NCI-H510A (cell line): Measurements from ENCODE around the gene GNB1.

Experiments
- DNase-seq: peaks from one replicate; lab custom pipeline; 2025; lab: John Stamatoyannopoulos, UW

GNB1 gene

DNA sequence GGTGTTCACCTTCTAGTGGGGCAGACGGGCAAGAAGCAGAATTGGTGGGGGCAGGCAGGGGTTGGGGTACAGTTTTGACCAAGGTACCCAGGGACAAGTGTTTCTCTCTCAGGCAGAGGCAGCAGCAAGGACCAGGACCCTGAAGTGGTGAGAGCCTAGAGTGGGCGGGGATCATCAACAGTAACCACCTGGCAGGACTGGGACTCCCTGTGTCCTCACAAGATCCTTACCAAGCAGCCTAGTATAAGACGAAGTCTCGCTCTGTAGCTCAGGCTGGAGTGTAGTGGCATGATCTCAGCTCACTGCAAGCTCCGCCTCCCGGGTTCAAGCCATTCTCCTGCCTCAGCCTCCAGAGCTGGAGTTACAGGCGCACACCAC, 109.4 kb downstream of the GNB1 start:
- DNase-seq, result peak; percentile 45

DNA sequence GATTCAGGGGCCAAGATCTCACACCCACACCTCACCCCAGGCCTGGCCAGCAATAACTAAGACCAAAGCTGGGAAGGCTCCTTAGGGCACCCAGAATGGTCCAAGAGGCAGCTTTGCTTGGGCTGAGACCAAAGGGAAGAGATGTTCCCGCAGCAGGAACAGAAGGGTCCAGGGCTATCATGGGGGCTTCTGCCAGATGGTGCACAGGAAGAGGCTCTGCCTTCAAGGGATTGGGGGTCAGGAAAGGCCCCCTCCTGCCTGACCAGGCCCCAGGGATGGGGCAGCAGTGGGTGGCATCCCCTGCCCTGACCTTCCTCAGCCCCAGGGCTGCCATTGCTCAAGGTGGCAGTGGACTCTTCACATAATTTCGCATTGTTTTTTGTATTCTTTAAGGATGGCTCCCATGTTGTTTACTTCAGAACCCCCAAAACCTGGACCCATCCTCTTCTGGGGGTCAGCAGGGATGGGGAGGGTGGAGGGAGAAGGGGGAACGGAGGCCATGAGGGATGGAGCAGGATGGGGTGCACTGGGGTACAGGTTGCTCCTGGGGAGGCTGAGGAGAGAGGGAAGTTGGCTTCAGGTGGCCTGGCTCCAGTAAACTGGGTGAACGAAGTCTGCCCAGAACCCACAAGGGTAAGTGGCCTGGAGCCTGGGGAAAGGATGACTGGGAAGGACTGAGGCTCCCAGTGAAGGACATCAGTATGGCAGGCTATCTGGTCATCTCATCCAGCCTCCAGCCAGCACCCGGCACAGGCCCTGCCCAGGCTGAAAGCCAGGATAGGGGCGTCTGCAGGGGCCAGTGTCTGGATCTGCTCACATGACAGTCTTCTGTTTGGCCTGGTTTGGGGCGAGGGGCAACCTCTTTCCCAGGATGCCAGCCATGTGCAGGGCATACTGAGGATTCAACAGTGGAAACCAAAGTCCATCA, 110.0 kb downstream of the GNB1 start:
- no peak for DNase-seq

DNA sequence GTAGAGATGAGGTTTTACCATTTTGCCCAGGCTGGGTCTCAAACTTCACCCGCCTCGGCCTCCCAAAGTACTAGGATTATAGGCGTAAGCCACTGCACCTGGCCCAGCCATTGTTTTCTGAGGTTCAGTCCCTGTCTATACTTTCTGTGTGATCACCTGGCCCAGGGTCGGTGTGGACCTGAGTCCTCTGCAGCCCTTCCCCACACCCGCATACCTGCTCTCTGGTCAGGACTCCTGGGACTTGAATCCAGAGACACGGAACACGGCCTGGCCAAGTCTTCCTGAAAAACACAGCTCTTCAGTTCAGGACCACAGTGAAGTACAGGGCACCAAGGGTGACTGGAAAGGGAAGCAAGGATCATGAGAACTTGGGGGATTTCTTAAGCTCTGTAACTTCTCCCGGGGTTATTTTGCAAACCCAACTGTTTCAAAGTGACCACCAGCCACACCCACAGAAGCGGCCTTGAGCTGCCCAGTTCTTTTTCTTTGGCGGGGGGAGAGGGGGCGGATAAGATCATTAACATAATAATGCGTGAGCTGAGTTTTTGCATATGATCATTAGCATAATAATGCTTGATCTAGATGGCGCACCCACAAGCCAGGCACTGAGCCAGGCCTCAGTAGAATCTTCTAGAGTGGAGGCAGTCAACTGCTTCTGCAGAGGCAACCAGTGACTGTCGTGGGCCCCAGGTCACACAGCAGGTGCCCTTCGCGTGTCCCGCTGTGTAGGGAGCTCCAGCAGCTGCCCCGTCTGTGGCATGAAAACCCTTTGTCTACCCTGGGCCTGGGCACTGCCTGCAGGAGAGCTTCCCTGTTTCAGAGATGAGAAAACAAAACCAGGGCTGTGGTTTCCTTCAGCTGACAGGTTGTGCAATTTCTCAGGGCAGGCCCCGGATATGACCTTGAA, 110.9 kb downstream of the GNB1 start:
- peak; percentile 73 for DNase-seq

DNA sequence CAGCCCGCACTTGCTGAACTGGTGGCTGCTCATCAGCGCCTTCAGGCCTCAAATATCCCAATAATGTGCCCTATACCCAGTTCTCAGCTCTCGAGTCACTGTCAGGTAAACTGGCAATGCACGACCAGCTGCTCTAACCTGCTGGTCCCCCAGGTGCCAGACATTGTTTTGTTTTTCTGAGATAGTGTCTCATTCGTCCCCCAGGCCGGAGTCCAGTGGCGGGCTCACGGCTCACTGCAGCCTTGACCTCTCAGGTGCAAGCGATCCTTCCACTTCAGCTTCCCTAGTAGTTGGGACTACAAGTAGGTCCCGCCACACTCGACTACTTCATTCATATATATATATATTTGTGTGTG, 111.6 kb downstream of the GNB1 start:
- DNase-seq, result peak; percentile 73

DNA sequence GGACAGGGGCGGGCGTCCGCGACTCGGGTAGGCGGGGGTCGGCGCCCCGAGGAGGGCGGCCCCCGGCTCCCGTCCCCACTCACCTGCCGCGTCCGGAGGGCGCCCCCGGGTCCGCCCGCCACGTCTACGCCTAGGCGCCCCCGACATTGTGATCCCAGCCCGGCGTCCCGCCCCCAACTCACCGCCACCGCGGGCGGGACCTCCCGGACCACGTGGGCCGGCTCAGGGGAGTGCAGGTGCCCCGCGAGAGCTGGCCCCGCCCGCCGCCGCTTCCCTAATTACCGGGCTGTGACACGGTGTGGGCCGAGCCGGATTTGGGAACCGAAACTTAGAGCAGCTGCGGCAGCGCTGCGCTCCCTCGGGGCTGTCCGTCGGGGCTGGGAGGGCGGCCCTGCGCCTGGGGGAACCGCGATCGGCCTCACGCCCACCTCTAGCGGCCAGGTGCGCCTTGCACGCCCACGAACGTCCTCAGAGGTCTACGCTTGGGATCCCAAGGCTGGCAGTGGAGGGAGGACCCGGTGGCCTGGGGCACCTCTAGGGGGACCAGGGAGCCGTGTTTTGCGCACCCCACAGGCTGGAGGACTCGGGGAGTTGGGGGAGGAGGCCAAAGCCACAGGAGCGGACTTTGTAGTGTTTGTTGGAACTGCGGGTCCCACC, 112.1 kb downstream of the GNB1 start:
- peak; percentile 94 for DNase-seq

DNA sequence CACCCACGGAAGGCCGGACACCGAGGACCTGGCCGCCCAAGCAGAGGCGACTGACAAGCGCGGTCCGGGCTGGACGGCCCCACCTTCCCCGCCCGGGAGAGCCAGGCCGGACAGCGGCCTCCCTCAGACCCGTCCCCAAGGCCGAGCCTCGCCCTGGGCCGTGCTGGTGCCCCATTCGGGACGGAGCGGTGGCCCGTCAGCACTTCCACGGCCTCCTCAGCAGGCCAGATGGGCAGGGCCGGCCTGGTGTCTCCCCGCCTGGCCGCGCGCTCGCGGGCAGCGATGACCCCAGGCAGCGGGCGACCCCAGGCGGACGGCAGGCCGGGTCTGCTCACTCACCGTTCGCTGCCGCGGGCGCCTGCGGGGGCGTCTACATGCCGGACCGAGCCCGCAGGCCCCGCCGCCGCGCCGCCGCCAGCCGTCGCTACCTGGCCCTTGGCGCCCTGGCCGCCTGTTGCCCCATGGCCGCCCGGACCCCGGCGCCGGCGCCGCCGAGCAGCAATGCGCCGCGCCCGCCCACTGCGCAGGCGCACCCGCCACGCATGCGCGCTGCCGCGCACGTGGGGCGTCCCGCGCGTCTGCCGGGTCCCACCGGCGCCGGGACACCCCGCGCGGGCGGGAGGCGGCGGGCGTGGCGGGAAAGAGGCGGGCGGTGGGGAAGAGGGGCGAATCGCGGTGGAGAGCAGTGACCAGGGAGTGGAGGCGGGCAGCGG, 112.8 kb downstream of the GNB1 start, which contains the start of gene NADK:
TSS of gene NADK (minus strand) at position 521 of the 713 bp plus-strand sequence. CDS start 13,064 bp downstream, outside the sequence.
- DNase-seq, result peak; percentile 90

DNA sequence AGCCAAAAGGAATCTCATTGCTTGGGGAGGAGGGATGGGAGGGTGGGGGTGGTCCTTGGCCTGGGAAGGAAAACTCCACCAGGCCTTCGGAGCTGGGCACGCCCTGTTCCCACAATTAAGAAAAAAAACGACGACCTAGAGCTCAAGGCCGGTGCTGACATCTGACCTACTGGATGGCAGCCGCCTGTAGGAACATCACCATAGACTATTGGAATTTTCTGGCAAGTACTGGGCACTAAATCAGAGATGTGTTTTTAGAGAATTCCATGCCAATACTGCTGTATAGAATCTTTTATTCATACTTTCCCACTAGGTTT, 113.3 kb downstream of the GNB1 start:
- no peak for DNase-seq

DNA sequence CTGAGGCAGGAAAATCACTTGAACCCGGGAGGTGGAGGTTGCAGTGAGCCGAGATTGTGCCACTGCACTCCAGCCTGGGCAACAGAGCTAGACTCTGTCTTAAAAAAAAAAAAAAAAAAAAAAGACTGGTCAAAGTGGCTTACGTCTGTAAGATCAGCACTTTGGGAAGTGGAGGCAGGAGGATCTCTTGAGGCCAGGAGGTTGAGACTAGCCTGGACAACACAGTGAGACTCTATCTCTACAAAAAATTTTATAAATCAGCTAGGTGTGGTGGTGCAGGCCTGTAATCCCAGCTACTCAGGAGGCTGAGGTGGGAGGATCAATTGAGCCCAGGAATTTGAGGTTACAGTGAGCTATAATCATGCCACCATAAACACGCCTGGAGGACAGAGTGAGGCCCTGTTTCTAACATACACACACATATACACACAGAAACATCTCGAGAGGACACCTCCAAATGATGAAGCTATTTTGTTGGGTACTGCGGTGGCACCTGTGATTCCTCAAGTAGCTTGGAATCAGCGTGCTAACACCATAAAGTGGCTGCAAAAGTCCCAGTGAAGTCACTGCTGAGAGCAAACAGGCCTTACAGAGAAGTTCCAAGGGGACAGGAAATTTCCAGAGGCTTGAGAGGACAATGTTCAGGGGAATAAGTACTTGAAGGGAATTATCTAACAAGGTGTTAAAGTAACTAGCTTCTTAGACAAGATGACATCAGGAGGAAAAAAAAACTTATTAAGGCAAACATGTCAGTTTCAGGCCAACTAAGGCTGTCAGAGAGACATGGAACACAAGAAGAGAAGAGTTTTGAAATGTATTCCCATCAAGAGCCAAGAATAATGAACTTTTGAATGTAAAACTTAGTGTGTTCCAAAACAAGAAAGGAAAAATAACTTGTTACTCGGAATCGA, 114.0 kb downstream of the GNB1 start:
- DNase-seq, result no peak

DNA sequence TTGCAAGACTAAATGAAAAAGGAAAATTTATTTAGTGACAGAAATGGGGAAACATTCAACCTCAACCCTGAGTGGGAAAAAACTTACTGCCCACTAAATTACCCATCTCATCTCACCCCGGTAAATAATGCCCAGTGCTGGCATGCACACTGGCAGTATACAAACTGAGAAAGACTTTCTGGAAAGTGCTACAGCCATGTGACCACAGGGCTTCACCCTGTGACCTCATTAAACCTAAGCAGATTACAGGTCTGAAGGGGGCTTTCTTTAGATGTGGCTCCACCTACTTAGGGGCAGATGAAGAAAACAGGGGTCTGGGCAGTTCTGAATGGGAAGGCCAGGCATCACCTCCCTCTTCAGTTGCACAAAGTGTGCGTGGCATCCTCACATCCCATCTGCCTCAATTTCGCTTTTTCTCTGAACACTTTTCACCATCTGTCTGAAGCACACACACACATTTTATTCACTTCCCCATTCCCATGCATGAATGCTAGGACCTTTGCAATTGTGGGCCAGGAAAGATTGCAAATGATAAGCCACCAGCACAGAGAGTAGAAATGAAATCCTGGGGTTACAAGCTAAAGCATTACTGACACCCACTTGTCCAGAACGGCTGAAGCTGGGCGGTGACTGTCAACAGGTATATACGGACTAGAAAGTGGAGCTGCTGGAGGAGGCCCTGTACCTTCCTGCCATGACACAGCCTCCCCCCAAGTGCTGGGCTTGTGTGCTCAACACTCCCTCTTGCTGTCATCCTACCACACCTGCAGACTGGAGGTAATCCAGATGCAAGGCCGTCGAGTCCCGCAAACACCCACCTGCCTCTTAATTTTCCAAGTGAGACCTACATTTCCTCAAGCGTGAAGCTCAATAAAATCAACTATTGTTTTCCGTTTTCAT, 115.3 kb downstream of the GNB1 start:
- DNase-seq, result peak; percentile 91

DNA sequence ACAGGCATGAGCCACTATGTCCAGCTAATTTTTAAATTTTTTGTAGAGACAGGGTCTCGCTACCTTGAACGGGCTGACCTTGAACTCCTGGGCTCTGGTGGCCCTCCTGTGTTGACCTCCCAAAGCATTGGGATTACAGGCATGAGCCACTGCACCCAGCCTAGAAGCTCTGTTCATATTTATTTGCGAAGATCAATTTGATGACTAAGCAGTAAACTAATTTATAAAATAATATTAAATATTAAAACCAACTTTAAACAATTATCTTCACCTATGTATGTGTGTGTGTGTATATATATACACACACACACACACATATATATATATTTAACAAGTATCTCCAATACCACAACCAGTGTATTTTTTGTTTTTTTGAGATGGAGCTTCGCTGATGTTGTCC, 117.0 kb downstream of the GNB1 start:
- DNase-seq, result no peak

DNA sequence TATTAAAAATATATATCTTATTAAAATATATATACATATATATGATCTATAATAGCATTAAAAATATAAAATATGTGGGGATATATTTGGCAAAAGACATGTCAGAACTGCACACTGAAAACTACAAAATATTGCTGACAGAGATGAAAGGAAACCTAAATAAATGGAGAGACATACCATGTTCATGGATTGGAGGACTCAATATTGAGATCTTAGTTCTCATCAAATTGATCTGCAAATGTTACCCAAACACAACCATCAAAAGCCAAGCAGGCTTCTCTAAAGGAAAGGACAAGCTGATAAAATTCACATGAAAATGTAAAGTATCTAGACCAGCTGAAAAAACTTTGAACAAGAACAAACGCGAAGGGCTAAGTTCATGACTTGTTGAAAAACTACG, 119.8 kb downstream of the GNB1 start:
- no peak for DNase-seq

DNA sequence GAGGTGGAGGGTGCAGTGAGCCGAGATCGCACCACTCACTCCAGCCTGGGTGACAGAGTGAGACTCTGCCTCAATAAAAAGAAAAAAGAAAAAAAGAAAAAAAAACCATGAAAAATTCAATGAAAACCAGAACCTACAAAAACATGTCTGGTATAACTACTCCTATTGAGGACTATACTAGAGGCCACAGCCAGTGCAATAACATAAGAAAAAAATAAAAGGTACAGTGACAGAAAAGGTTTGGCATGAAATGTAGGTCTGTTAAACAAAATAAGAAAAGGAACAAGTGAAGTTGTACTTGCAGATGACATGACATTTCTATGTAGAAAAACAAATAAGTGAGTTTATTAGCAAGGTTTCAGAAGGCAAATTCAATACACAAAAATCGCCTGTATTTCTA, 120.8 kb downstream of the GNB1 start:
- DNase-seq, result no peak

DNA sequence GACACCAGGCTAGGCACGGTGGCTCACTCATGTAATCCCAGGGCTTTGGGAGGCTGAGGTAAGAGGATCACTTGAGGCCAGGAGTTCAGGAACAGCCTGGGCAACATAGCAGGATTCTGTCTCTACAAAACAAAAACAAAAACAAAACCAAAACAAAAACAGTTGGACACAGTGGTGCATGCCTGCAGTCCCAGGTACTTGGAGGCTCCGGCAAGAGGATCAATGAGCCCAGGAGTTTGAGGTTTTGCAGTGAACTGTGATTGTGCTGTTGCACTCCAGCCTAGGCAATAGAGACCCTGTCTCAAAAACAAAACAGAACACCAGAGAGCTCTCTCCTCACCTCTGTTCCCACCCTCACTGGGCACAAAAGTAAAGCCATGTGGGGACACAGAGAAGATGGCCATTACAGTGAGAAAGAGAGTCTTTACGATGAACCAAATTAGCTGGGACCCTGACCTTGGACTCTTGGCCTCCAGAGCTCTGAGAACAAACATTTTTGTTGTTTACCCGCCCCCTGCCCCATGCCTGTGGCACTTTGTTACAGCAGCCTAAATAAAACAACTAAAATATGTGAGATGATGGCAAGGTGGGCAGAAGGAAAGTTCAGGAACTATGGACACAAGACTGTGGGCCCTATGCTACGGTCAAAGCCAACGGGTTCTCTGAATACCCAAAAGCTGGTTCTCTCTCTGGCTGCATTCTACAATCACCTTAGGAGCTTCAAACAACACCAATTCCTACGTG, 122.5 kb downstream of the GNB1 start:
- DNase-seq, result no peak

DNA sequence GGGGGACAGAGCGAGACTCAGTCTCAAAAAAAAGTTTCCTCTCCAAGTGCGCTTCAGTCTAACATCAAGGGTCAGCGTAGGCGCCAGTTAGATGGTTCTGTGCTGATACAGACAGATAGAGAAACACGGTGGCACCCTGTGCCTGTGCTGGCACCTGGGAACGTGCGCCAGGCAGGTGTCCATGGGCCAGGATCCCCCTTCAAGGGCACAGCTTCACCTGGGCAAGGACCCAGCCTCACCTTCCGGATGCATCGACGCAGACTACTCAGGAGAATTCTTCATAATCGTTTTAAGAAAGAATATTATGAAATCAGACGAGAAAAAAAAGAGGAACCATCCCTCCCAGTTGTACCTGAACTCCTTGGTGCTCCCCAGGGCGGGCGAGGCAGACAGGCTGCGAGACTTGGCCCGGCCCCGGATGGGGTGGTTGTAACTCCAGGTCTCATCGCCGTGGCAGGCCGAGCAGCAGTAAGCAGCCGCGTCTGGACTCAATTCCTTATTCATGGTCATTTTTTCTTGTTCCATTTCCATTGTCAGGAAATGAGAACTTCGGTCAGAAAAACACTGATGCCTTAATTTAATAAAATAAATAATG, 125.9 kb downstream of the GNB1 start:
- no peak for DNase-seq

DNA sequence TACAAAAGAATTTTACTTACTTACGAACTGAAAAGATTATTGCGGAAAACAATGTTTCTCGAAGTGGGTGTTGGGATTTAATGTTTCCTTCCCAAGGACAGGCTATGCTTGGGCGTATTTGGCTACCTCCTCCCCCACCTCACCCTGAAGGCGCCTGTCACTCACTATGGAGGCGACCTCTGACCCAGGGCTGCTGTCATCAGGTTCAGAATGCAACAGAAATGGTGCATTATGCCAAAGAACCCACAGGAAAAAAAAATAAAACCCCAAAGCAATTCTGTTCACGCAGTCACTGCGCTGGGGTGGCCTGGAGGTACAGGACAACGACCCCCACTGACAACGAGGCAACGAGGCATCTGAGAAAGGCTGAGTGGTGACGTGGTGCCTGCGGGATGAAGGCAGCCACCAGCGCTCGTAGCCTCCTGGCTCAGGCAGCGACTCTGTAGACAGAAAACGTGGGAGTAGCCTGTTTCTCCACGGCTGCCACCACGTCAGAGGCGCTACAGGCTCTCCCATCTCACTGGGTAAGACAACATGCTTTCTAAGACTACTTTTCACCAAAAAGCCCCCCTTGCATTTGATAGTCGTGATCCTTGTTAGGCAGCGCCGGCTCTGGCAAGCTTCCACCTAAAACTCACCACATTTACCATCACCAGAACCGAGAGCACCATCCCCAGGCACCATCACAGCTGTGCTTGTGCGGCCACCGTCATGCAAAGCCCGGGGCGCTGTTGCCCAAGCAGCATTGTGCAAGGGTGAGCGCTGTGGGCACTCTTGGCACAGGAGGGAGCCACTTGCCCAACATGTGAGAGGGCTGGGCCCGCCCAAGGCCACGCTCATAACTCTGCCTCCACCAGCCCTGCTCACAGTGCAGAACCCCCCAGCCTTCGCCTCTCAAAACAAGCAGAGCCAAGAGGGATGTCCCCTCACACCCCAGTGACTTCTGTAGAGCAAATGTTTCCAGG, 126.9 kb downstream of the GNB1 start:
- peak; percentile 52 for DNase-seq

DNA sequence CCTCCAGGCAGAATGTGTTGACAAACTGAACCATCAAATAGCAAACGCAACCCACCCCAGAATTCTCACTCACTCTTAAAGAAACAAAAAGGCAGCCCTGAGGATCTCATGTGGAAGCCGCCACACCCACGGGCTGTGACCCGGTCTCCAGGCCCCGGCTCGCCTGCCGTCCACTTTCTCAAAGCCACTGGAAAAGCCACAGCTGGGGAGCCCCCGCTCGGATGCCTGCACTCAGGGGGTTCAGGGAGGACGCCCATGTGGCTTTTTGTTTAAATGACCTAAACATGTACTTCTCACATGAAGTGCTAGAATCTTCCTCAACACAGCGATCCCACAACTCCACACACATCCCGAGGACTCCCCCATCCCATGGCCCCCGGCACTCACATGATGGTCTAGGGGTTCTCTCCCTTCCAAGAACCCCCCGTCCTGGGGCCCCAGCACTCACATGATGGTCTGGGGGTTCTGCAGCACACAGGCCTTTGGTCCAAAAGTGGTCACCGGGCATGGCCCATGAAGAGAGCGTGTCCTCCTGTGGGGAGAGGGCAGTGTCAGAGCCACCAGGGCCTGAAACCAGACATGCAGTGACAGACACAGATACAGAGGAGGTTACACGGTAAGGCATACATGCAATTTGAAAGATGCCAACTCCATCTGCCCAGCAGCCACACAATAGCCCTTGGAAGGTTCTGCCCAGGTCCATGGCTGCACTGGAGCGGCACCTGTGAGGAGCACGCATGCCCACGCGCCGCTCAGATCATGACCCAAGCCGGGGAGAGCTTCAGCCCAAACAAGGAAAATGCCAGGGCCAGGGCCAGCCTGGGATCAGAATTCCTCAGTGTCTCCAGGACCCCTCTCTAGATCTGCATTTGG, 129.1 kb downstream of the GNB1 start:
- DNase-seq, result no peak
